Medulla oblongata (tissue), 1 donor: ENCODE data around the gene MAPT.

Source experiments
- DNase-seq: peaks from one replicate; pipeline ENCODE4 v3.0.0-alpha.2; 2015; ENCODE audit errors: extremely low spot score

MAPT gene

DNA sequence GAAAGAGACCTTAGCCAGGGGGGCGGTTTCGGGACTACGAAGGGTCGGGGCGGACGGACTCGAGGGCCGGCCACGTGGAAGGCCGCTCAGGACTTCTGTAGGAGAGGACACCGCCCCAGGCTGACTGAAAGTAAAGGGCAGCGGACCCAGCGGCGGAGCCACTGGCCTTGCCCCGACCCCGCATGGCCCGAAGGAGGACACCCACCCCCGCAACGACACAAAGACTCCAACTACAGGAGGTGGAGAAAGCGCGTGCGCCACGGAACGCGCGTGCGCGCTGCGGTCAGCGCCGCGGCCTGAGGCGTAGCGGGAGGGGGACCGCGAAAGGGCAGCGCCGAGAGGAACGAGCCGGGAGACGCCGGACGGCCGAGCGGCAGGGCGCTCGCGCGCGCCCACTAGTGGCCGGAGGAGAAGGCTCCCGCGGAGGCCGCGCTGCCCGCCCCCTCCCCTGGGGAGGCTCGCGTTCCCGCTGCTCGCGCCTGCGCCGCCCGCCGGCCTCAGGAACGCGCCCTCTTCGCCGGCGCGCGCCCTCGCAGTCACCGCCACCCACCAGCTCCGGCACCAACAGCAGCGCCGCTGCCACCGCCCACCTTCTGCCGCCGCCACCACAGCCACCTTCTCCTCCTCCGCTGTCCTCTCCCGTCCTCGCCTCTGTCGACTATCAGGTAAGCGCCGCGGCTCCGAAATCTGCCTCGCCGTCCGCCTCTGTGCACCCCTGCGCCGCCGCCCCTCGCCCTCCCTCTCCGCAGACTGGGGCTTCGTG is at the start of gene MAPT:
MAPT (plus strand) TSS at position 533 of the 763 bp plus-strand sequence. CDS start 67,784 bp downstream, outside the sequence.
- peak; percentile 97 for DNase-seq

DNA sequence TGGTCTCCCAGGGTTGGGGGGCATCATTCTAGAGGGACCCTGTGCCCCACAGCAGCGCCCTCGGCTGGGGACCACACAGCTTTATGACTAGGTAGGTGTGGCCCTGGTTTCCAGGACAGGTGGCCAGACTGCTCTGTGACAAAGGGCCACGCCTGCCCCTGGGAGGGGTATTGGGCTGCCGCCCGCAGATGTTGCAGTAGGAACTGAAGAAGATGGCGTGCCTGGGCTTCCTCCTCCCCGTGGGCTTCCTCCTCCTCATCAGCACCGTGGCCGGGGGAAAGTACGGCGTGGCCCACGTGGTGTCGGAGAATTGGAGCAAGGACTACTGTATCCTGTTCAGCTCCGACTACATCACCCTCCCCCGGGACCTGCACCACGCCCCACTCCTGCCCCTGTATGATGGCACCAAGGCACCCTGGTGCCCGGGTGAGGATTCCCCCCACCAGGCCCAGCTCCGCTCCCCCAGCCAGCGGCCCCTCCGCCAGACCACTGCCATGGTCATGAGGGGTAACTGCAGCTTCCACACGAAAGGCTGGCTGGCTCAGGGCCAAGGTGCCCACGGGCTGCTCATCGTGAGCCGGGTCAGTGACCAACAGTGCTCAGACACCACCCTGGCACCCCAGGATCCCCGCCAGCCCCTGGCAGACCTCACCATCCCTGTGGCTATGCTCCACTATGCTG is 49.5 kb upstream of the MAPT start, which contains the start of gene SPPL2C:
SPPL2C (plus strand) TSS at position 187 of the 681 bp plus-strand sequence; CDS start at position 213, 26 bp downstream.
- DNase-seq = no peak

DNA sequence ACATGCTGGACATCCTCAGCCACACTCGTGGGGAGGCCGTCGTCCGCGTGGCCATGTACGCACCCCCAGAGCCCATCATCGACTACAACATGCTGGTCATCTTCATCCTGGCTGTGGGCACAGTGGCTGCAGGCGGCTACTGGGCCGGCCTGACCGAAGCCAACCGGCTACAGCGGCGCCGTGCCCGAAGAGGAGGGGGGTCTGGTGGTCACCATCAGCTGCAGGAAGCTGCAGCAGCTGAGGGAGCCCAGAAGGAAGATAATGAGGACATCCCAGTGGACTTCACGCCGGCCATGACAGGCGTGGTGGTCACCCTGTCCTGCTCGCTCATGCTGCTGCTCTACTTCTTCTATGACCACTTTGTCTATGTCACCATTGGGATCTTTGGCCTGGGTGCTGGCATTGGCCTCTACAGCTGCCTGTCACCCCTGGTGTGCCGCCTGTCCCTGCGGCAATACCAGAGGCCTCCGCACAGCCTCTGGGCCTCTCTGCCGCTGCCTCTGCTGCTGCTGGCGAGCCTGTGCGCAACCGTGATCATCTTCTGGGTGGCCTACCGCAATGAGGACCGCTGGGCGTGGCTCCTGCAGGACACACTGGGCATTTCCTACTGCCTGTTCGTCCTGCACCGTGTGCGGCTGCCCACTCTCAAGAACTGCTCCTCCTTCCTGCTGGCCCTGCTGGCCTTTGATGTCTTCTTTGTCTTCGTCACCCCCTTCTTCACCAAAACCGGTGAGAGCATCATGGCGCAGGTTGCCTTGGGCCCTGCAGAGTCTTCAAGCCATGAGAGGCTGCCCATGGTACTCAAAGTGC is 48.8 kb upstream of the MAPT start:
- no peak for DNase-seq

DNA sequence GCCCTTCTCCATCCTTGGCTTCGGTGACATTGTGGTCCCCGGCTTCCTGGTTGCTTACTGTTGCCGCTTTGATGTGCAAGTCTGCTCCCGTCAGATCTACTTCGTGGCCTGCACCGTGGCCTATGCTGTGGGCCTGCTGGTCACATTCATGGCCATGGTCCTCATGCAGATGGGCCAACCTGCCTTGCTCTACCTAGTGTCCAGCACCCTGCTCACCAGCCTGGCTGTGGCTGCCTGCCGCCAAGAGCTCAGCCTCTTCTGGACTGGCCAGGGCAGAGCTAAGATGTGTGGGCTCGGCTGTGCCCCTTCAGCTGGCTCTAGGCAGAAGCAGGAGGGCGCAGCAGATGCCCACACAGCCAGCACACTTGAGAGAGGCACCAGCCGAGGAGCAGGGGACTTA is 48.1 kb upstream of the MAPT start:
- DNase-seq = no peak

DNA sequence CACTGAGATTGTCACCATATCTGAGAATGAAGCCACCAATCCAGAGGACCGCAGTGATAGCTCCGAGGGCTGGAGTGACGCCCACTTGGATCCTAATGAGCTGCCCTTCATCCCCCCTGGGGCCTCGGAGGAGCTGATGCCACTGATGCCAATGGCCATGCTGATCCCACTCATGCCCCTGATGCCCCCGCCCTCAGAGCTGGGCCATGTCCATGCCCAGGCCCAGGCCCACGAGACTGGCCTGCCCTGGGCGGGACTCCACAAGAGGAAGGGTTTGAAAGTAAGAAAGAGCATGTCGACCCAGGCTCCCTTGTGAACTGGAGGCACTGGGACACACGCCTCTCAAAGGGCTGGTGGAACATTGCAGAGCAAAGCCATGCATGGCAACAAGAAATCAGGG is 47.7 kb upstream of the MAPT start:
- DNase-seq = no peak

DNA sequence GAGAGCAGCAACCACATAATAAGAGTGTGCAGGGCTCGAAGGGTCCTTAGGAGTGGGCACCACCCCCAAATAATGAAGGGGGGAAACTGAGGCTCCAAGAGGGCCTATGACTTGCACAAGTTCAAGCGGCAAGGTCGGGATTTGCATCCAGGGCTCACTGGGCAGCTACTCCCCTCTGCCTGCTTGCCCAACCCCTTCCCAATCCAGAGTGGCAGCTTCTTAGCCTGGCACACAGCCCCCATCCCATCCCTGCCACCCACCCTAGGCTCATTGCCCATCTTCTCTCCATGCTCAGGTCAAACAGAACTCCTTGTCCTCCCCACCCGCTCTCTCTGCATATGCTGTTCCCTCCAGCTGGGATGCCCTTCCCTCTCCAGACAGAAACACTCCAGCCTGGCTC is 47.3 kb upstream of the MAPT start:
- DNase-seq = no peak

DNA sequence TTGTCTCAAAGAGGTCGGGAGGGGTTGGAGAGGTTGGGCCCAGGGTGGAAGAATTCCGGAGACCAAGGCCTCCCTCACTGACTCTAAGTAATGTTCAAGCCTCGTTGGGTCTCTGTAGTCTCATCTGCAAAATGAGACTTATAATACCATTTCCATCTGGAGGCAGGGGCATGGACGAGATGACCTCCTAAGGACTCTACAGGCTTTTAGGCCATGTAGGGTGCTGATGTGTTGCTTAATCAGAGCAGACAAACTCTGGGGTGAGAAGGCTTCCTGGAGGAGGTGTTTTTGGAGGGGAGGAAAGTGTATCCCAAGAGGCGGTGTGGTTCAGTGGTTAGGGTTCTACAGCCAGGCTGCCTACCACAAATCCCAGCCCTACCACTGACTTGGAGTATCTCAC is 46.6 kb upstream of the MAPT start:
- no peak for DNase-seq

DNA sequence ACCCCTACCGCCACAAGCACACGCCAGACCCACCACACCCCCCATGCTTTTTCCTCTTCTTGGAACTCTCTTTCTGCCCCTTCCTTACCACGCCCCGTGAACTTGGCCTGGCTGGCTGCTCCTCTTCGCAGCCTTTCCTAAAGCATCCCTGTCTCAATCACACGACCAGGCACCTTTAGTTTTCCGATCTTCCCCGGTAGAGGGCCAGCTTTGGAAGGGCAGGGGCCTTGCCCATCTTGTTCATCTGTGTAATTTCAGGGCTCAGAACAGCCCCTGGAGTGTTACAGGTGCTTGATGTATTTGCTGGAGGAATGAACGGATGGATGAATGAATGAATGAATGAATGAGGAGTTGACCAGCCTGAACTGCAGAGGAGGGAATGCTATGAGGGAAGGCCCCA is 45.9 kb upstream of the MAPT start:
- no peak for DNase-seq

DNA sequence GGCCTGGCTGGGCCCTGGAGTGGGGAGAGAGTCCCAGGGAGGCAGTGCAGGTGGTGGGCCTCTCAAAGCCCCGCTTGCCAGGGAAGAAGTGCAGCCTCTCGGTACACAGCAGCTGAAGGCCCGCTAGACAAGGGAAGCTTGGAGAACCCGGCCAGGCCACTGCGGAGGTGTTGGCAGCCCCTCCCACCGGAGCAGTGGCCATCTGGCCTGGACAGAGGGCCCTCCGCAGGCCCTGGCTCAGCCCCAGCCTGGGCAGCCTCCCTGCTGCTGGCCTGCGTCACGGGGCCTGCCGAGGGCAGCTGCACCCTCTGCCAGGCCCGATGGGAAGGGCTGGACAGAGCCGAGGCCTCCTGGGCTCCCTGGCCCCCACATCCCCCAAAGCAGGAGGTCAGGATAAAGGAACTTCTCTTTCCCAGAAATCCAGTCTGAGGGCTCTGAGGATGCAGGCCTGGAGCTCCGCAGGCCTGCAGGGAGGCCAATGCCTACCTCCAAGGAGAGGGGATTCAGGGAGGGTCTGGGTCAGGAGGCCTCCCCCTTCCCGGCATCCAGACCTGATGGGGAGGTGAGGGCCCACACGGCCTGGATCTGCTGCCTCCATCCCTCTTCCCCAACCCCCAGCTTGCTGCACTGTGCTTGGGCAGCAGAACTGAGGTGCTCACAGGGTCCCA is 45.4 kb upstream of the MAPT start:
- peak; percentile 82 for DNase-seq

DNA sequence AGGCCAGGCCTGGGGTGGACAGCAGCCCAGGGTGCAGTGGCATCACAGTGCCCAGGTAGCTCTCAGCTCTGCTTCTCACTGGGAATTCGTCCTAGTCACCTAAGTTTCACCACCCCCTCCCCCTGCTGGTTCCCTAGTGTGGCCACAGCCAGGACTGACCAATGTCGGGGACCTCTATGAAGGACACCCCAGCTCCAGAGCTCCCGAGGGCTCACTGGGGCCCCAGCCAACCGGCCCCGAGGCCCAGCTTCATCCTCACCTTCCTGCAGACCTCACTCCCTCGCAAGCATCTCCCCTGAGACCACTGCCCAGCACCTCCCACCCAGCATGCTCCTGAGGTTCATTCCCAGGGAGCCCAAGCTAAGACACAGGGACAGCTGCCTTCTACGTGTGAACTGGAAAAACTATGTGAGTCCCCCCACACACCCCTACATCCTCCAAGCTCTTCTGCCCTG is 44.8 kb upstream of the MAPT start:
- no peak for DNase-seq

DNA sequence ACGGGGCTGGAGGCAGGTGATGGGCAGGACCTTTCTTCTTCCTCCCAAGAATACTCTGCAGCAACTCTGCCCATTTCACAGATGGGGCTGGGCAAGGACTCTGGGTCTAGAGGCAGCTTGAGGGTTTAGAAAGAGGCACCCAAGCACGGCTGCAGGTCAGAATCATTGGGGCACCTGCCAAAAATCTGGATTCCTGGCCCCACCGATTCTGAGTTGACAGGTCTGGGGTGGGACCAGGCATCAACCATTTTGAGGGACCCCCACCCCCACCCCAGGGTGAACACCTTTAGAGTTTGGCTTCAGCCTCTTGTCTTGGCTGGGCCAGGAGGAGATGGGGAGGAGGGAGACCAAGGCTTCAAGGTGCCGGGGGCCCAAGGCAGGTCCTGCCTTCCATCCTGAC is 44.3 kb upstream of the MAPT start:
- DNase-seq = no peak

DNA sequence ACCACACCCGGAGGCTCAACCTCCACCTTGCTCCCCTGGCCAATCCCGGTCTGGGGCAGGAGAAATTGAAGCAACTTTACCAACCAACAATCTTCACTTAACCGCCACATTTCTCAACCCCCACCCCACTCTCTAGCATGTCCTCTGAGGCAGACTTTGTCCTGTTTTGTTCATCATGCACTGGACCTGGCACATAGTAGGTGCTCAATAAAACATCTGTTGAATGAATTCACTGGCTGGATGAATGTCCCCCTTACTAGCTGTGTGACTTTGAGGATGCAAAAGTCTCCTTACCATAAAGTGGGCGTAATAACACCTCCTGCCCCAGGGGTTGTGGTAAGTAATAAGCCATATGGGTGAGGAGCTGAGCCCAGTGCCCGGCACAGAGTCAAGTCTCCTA is 43.9 kb upstream of the MAPT start:
- DNase-seq = no peak

DNA sequence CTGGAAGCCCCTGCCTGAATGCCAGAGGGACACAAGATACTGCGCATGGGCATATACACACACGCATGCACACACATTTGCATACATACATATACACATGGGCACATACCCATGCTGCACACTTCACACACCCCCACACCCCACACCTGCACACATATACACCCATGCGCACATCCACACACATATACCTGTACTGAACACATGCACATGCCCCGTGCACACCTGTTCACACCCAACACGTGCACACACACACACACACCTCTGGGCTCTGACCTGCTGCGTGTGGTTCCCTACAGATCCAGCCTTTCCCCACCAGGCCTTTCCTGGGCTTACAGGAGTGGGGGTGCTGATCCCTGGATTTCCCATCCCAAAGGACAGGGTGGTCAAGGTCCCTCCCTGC is 43.3 kb upstream of the MAPT start:
- no peak for DNase-seq

DNA sequence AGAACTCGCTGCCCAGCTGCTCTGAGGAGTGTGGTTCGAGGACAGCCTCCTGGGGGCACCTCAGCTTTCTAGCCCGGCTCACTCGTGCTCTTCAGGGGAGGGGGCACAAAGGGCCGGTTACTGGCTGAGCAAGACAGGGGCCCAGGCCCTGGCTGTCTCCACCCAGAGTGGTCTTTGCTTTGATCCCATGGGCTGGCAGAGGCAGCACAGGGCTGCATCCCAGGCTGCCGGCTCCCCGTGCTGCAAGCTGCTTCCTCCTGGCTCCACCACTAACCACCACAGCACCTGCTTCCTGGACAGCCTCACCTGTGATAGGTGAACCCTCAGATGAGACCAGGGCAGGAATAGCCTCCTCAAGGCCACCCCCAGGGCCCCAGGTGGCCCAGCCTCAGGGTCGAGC is 42.9 kb upstream of the MAPT start:
- DNase-seq = no peak

DNA sequence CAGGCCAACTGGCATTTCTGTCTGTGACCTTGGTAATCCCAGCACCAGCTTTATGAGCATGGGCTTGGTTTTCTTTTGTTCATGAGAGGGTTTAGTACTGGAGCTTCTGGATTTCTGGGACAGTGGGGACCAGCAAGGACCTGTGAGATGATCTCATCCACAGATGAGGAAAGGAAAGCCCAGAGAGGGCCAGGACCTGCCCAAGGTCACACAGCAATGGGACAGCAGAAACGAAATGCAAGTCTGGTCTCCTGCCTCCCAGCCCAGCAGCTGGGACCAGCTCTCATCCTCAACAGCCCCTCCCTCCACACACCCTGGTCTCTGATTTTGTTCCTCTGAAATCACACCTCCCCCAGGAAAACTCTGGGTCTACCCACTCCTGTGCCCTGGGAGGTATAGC is 42.5 kb upstream of the MAPT start:
- DNase-seq = no peak

DNA sequence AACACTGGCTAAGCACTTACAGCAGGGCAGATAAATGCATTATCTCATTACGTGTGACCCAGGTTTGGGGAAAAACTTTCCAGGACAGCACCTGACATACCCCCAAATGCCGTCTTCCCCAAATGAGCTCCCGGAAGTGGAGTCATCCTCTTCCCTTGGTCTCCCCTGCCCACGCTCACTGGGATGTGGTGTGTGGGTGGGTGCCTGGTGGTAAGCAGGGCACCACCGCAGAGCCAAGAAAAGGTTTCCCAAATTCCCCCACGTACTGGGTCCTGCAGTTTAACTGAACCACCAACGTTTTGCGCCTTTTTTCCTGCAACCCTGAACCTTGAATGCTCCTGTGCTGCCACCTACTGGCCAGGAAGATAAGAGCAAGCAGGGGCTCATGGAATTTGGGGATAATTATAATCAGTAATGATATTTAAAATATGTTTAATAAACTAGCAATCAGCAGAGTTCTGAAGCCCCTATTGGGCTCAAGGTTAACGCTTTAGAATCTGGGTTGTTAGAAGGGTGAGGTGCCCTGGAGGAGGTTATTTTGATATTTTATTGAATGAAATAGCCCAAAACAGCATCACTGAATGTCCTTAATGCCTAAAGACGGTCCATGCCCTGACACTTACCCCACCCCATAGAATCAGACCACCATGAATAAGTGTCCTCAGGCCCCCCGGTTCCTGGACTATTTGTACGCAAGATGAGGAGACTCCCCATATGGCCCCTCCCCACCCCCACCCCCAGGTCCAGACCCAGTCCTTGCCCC is 41.6 kb upstream of the MAPT start:
- peak; percentile 82 for DNase-seq

DNA sequence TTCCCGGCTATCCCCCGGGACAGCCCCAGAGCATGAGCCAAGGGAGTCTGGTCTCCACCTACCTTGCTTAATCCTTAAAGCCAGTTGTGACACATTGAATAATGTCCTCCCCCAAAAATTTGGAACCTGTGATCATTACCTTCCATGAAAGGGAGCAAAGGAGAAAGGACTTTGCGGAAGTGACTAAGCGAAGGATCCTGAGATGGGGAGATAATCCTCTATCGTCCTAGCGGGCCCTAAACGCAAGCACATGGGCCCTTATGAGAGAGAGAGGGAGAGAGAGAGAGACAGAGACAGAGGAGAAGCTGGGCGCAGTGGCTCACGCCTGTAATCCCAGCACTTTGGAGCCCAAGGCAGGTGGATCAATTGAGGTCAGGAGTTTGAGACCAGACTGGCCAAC is 40.1 kb upstream of the MAPT start:
- no peak for DNase-seq

DNA sequence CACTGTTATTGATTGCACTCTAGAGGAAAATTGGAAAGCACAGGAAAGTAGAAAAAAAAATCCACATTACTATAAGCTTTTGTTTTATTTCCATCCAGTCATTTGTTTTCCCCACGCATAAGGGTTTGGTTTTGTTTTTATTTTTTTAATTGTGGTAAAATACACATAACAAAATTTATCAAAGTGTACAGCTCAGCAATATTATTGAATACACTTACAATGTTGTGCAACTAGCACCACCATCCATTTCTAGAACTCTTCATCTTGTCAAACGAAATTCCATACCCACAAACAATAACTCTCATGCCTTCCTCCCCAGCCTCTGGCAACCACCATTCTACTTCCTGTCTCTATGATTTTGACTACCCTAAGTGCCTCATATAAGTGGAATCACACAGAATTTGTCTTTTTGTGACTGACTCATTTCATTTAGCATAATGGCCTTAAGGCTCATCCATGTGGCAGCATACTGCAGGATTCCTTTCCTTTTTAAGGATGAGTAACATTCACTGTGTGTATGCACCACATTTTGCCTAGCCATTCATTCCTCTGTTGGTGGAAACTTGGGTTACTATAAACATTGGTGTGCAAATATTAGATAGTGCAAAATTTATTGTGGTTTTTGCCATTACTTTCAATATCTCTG is 38.5 kb upstream of the MAPT start:
- no peak for DNase-seq

DNA sequence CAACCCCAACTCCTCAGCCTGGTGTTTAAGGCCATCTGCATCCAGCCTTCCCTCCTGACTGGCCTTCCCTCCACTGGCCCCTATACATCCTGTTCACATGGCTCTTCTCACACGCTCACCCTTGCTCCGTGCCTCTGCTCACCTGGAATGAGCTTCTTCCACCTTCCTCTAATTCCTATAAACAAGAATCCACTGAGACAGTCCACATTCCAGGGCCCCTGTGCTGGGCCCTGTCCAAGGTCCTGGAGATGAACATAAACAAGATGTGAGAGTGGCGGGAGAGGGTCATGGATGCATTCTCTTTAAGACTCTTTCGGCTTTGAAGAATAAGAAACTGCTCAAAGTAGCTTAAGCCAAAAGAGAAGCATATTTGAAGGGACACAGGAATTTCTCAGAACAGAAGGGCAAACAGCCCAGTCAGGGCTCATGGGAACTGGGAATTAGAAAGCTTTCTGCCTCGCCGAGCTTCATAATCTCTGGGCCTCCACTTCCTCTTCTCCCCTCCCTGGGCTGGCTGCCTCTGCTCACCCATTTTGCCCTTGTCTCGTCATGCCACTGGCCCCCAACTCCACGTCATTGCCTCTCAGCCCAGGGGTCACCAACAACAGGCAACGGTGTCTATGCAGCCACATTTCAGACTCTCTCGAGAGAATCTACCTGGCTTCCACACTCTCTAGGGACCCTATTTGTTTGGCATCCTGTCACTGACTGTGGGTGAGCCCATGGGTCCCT is 36.2 kb upstream of the MAPT start:
- DNase-seq = peak; percentile 60

DNA sequence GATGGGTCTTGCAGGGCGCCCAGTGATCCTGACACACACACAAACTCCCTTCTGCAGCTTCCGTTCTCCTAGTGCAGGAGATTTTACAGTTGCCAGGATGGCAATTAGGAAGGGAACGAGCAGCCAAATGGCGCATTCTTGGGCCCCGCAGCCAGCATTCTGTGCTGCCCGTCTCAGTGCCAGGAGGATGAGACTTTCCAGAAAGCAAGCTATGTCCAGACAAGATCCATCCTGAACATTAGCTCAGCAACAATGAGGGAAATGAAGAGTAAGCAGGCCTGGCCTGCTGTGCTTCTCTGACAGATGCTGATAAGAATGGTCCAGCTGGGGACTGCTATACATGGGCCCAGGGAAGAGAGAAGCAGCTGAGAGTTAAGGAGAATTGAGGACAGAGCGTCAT is 33.2 kb upstream of the MAPT start:
- peak; percentile 19 for DNase-seq
